MCF 10A (cell line): ENCODE data around the gene SLC16A6. TPM values are rescaled to one million over a fixed set of nuclear protein-coding genes. Genes with fewer than 3 reads are reported as not detected.

Experiments
- BruUV-seq: library from RNA; stranded (reverse); fragments of 400-500 nt; replicated peaks from 2 replicates; lab custom pipeline; 2021; lab: Mats Ljungman, UMichigan
- CTCF ChIA-PET: fragments of 300-600 bp; sonication (Branson Sonifier 250); formaldehyde crosslinking; extraction: SDS; loops from one replicate; lab custom pipeline; 2021; ENCODE audit warnings: antibody characterized with exemption, inconsistent platforms; lab: Yijun Ruan, JAX
- POLR2A ChIA-PET: fragments of 300-600, 350-650 bp; sonication (Branson Sonifier 250); formaldehyde crosslinking; extraction: SDS; loops from one replicate; lab custom pipeline; 2020; ENCODE audit warnings: antibody characterized with exemption, inconsistent platforms; lab: Yijun Ruan, JAX
- DNase-seq: peaks from one replicate; pipeline ENCODE4 v3.0.0-alpha.2; 2018; ENCODE audit not compliant: unreplicated experiment
- H3K27ac Mint-ChIP-seq: one replicate; pipeline ENCODE4 v1.8.0; 2022; ENCODE audit warnings: mild to moderate bottlenecking, low read depth, mixed read lengths; ENCODE audit not compliant: unreplicated experiment
- H3K27me3 Mint-ChIP-seq: one replicate; pipeline ENCODE4 v1.8.0; 2022; ENCODE audit warnings: mixed read lengths; ENCODE audit not compliant: insufficient read depth, unreplicated experiment
- H3K36me3 Mint-ChIP-seq: one replicate; pipeline ENCODE4 v1.8.0; 2022; ENCODE audit warnings: mild to moderate bottlenecking, moderate library complexity, mixed read lengths; ENCODE audit not compliant: insufficient read depth, unreplicated experiment
- H3K4me1 Mint-ChIP-seq: one replicate; pipeline ENCODE4 v1.8.0; 2022; ENCODE audit warnings: mixed read lengths; ENCODE audit not compliant: insufficient read depth, unreplicated experiment
- H3K4me3 Mint-ChIP-seq: one replicate; pipeline ENCODE4 v1.8.0; 2022; ENCODE audit warnings: mild to moderate bottlenecking, moderate library complexity, mixed read lengths; ENCODE audit not compliant: unreplicated experiment
- H3K9me3 Mint-ChIP-seq: one replicate; pipeline ENCODE4 v1.8.0; 2022; ENCODE audit warnings: mixed read lengths; ENCODE audit not compliant: unreplicated experiment
- intact Hi-C: fragments of 100-400 bp; cut with micrococcal nuclease; formaldehyde crosslinking; loops from 2 replicates; pipeline ENCODE4 v1.14.1; 2022
- total RNA-seq: library from RNA; stranded (reverse); gene quantifications from 2 replicates; pipeline ENCODE4 v1.2.3, GENCODE V29; 2022
- TF ChIP-seq, protein P1 (sequence below): fragments of 200-600 bp; IDR thresholded peaks from one replicate; pipeline ENCODE4 v1.8.0; 2022; ENCODE audit warnings: antibody characterized with exemption, mild to moderate bottlenecking; ENCODE audit not compliant: unreplicated experiment

The SLC16A6 gene
- total RNA-seq, 1 experiment from 2014 or later, result 1.4 TPM

DNA sequence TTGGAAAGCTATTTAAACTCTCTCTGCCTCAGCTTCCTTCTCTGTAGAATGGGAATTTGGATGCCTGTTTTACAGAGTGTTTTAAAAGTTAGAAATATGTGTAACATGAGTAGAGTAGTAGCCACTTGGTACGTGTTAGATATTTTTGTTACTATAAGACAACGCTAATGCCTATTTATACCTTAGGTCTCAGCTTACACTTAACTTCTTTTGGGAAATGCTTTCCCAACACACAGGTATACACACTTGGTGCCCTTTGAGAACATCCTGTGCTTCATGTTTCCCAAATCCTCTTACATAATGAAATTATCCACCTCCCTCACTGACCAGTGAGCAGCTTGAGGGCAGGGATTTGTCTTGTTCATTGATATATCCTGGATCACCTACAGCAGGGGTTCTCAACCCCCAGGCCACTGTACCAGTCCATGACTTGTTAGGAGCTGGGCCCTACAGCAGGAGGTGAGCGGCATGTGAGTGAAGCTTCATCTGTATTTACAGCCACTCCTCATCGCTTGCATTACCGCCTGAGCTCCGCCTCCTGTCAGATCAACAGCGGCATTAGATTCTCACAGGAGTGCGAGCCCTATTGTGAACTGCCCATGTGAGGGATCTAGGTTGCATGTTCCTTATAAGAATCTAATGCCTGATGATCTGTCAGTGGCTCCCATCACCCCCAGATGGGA, 33.9 kb upstream of the SLC16A6 start:
- intact Hi-C loops, result no loop called here
- no TSS peak for BruUV-seq
- ChIA-PET CTCF (interaction anchor here (0.6 to 0.7 kb wide), 2 partner anchors 30 to 33 kb away, joined by 3 read pairs; partner anchors contain the start of gene ARSG), POLR2A (interaction anchor here (2.5 kb wide), 1 partner anchor 32 kb away, joined by 5 read pairs; no protein-coding TSS in a partner anchor)
- no peak overlapping the region for H3K4me3 Mint-ChIP-seq
- TF ChIP-seq, protein P1, sequence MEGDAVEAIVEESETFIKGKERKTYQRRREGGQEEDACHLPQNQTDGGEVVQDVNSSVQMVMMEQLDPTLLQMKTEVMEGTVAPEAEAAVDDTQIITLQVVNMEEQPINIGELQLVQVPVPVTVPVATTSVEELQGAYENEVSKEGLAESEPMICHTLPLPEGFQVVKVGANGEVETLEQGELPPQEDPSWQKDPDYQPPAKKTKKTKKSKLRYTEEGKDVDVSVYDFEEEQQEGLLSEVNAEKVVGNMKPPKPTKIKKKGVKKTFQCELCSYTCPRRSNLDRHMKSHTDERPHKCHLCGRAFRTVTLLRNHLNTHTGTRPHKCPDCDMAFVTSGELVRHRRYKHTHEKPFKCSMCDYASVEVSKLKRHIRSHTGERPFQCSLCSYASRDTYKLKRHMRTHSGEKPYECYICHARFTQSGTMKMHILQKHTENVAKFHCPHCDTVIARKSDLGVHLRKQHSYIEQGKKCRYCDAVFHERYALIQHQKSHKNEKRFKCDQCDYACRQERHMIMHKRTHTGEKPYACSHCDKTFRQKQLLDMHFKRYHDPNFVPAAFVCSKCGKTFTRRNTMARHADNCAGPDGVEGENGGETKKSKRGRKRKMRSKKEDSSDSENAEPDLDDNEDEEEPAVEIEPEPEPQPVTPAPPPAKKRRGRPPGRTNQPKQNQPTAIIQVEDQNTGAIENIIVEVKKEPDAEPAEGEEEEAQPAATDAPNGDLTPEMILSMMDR, result no peak
- H3K4me1 Mint-ChIP-seq, result no peaks in the 10 kb centered on the region
- no peaks in the 10 kb centered on the region for H3K27me3 Mint-ChIP-seq
- H3K36me3 Mint-ChIP-seq, result no peaks in the 10 kb centered on the region
- no peaks in the 10 kb centered on the region for H3K9me3 Mint-ChIP-seq
- DNase-seq, result no peak
- H3K27ac Mint-ChIP-seq, result no peak overlapping the region

DNA sequence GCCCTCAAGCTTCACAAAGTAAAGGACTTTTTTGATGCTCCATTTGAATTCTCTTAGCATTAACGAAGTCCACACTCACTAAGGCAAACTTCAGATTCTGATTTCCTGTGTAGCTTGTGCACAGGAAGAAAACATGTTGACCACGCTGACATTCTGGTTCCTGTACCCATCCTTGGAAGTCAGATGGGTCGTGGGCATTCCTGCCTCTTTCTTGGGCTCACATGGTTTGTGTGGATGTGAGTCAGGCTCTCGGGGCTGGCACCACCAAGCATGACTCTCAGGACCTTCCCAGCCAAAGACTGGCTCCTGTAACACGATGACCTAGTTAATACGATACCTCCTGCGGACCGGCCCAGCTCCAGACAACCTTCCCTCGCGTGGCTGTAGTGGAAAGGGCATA, 33.2 kb upstream of the SLC16A6 start:
- intact Hi-C loops, result no loop called here
- Mint-ChIP-seq H3K27ac (no peak overlapping the region), H3K4me1 (no peaks in the 10 kb centered on the region), H3K27me3 (no peaks in the 10 kb centered on the region), H3K36me3 (no peaks in the 10 kb centered on the region), H3K9me3 (no peaks in the 10 kb centered on the region), H3K4me3 (no peak overlapping the region)
- POLR2A ChIA-PET, result interaction anchor here (0.6 to 2.5 kb wide), 2 partner anchors 33 to 62 kb away, joined by 3 to 5 read pairs; no protein-coding TSS in a partner anchor
- BruUV-seq, result no TSS peak
- TF ChIP-seq, protein P1, result no peak
- no peak for DNase-seq
- CTCF ChIA-PET, result interaction anchor here (0.7 kb wide), 1 partner anchor 10 kb away, joined by 3 read pairs; no protein-coding TSS in a partner anchor

GRCh38 chr17:68322630-68323029, 31.7 kb upstream of the SLC16A6 start:
- H3K9me3 Mint-ChIP-seq, result no peaks in the 10 kb centered on the region
- H3K27me3 Mint-ChIP-seq, result no peaks in the 10 kb centered on the region
- intact Hi-C loops, result no loop called here
- no peak overlapping the region for H3K27ac Mint-ChIP-seq
- H3K4me1 Mint-ChIP-seq, result peaks cover 9% of the 10 kb centered on the region
- TF ChIP-seq, protein P1, result no peak
- no peak overlapping the region for H3K4me3 Mint-ChIP-seq
- ChIA-PET POLR2A (no interaction called here), CTCF (interaction anchor here (0.6 to 1.0 kb wide), 2 partner anchors 21 to 115 kb away, joined by 3 to 4 read pairs; no protein-coding TSS in a partner anchor)
- H3K36me3 Mint-ChIP-seq, result no peaks in the 10 kb centered on the region
- DNase-seq, result no peak
- no TSS peak for BruUV-seq

GRCh38 chr17:68321556-68321954, 30.6 kb upstream of the SLC16A6 start:
- H3K27me3 Mint-ChIP-seq, result no peaks in the 10 kb centered on the region
- H3K36me3 Mint-ChIP-seq, result no peaks in the 10 kb centered on the region
- TF ChIP-seq, protein P1, result no peak
- CTCF ChIA-PET, result interaction anchor here (0.9 kb wide), 1 partner anchor 143 kb away, joined by 3 read pairs; no protein-coding TSS in a partner anchor
- intact Hi-C loops, result no loop called here
- DNase-seq, result no peak
- POLR2A ChIA-PET, result no interaction called here
- H3K4me1 Mint-ChIP-seq, result peaks cover 9% of the 10 kb centered on the region
- H3K27ac Mint-ChIP-seq, result no peak overlapping the region
- no peak overlapping the region for H3K4me3 Mint-ChIP-seq
- no peaks in the 10 kb centered on the region for H3K9me3 Mint-ChIP-seq
- no TSS peak for BruUV-seq
